Natural killer cell treated with Interleukin-12 subunit alpha and Interleukin-12 subunit beta and Interleukin-15 and Interleukin-18, amount 100 ng/mL, for 72 hours (primary cell): ENCODE data around the gene RAET1L. TPM values are rescaled to one million over a fixed set of nuclear protein-coding genes. Genes with fewer than 3 reads are reported as not detected.
A peak's percentile ranks its signal among the peaks of the same experiment; 100 is the strongest.
"Not testable (repeated sequence)": the region's sequence is repeated elsewhere in the genome, so short reads cannot be mapped to it uniquely, and the experiment has no call there.

Experiments used
- ATAC-seq, 2 donors: fragments of 150-1000 bp; cut with Tn5 transposase in 1 of 2; sonication (Bioruptor Pico), chemical (Tn5 transposase) in 1 of 2; 2 replicates each; pipeline ENCODE4 v1.10.0; 2021
- DNase-seq: peaks from one replicate; pipeline ENCODE4 v3.0.0; 2022; ENCODE audit warnings: low spot score
- H3K27ac Mint-ChIP-seq, 2 donors: 1 replicate in 1 of 2; 2 replicates in 1 of 2; pipeline ENCODE4 v1.8.0; 2022; ENCODE audit warnings: mixed read lengths in 2 of 2, mild to moderate bottlenecking in 1 of 2, moderate library complexity in 1 of 2
- H3K27me3 Mint-ChIP-seq, 2 donors: 1 replicate in 1 of 2; 2 replicates in 1 of 2; pipeline ENCODE4 v1.8.0; 2022; ENCODE audit warnings: mixed read lengths in 2 of 2
- H3K36me3 Mint-ChIP-seq: one replicate; pipeline ENCODE4 v1.8.0; 2022; ENCODE audit warnings: mixed read lengths
- H3K4me1 Mint-ChIP-seq, 2 donors: 1 replicate in 1 of 2; 2 replicates in 1 of 2; pipeline ENCODE4 v1.8.0; 2022; ENCODE audit warnings: low read depth in 2 of 2, mixed read lengths in 2 of 2, mild to moderate bottlenecking in 1 of 2
- H3K4me3 Mint-ChIP-seq: one replicate; pipeline ENCODE4 v1.8.0; 2022; ENCODE audit warnings: mixed read lengths
- H3K9me3 Mint-ChIP-seq: 2 replicates; pipeline ENCODE4 v1.8.0; 2022; ENCODE audit warnings: mixed read lengths
- total RNA-seq, 2 donors: library from RNA; stranded (reverse); gene quantifications; one replicate each; pipeline ENCODE4 v1.2.3, GENCODE V29; 2022

The RAET1L gene
- total RNA-seq, 2 donors from 2014 or later = not detected

- peaks cover 10% of the 10 kb centered on the region for H3K36me3 Mint-ChIP-seq
- ATAC-seq = no peak
- peaks cover 24% of the 10 kb centered on the region in 2 donors for H3K4me1 Mint-ChIP-seq
- no peak overlapping the region for H3K27ac Mint-ChIP-seq
- H3K4me3 Mint-ChIP-seq = no peak overlapping the region
- peaks cover 66 to 91% of the 10 kb centered on the region in 2 donors for H3K27me3 Mint-ChIP-seq
- DNase-seq = no peak
- peaks cover 4% of the 10 kb centered on the region for H3K9me3 Mint-ChIP-seq
Measured at GRCh38 chr6:149987602-149988107, 37.7 kb downstream of the RAET1L start.

DNA sequence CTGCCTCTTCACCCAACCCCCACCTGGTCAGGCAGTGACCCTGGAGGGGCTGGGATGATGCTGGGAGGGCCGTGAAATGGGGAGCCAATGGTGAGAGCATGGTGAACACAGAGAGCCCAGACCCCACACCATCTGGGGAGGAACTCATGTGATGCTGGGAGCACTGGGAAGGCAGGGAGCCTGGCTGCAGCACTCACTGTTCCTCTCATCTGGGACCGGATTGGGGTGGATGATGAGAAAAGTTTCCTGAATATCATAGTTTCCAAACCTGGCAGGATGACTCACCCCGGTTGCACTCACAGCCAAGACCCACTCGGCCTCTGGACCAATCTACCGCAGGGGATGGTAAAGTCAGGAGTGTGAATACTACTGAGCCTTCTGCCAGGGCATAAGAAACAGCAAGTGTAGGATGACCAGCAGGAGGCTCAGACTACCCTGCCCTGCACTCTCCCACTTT, 39.8 kb downstream of the RAET1L start:
- DNase-seq = no peak
- Mint-ChIP-seq H3K36me3 (peaks cover 10% of the 10 kb centered on the region), H3K27me3 (peaks cover 66 to 90% of the 10 kb centered on the region in 2 donors), H3K9me3 (peaks cover 4% of the 10 kb centered on the region), H3K4me3 (no peak overlapping the region), H3K27ac (no peak overlapping the region), H3K4me1 (peaks cover 18 to 20% of the 10 kb centered on the region in 2 donors)
- ATAC-seq = no peak

DNA sequence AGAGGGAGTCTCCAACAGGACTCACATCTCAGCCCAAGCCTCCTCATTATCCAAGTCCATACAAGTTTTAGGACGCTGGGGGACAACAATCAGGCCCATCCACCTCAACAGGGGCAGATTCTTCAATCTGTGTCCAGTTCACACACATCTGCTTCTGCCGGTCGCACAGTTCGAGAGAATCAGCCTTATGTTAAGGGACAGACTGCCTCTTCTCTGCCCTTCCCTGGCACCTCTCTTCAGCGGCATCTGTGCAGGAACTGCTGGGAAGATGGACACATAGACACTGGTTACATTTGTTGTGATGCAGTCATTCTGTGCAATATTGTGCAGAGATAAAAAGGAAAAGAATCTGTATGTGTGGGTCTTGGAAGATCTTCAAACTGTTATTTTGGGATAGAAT, 40.6 kb downstream of the RAET1L start:
- Mint-ChIP-seq H3K4me3 (no peak overlapping the region), H3K27me3 (peaks cover 59 to 90% of the 10 kb centered on the region in 2 donors), H3K4me1 (peaks cover 11 to 14% of the 10 kb centered on the region in 2 donors), H3K9me3 (peaks cover 4% of the 10 kb centered on the region), H3K36me3 (peaks cover 10% of the 10 kb centered on the region), H3K27ac (no peak overlapping the region)
- DNase-seq = no peak
- no peak for ATAC-seq

GRCh38 chr6:149983145-149983544, 42.2 kb downstream of the RAET1L start:
- Mint-ChIP-seq H3K27ac (no peak overlapping the region), H3K4me3 (no peak overlapping the region), H3K9me3 (peaks cover under 1% of the 10 kb centered on the region), H3K36me3 (peaks cover 7% of the 10 kb centered on the region), H3K27me3 (peaks cover 58 to 90% of the 10 kb centered on the region in 2 donors), H3K4me1 (peaks cover 7 to 11% of the 10 kb centered on the region in 2 donors)
- ATAC-seq = no peak
- no peak for DNase-seq

DNA sequence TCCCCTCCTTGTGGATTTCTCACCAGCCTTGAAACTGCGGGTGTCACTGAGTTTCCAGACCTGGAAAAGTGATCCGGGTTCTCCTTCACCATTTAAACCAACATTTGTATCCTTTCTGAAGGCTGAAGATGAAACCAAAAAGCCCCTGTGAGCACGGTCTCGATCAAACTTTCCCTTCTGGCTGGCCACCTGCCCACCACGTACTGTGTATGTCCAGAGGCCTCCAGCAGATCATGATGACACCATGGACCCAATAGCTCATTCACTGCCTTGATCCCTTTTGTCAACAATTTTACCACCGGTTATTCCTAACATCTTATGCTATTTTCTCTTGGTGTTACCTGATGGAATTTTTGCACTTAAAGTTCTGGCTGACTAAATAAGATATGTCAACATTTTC, 46.0 kb downstream of the RAET1L start:
- no peak for ATAC-seq
- no peaks in the 10 kb centered on the region for H3K9me3 Mint-ChIP-seq
- H3K4me1 Mint-ChIP-seq = peaks cover 7 to 10% of the 10 kb centered on the region in 2 donors
- no peak overlapping the region for H3K4me3 Mint-ChIP-seq
- no peak overlapping the region for H3K27ac Mint-ChIP-seq
- peaks cover 2% of the 10 kb centered on the region for H3K36me3 Mint-ChIP-seq
- DNase-seq = no peak
- peaks cover 64 to 94% of the 10 kb centered on the region in 2 donors for H3K27me3 Mint-ChIP-seq

DNA sequence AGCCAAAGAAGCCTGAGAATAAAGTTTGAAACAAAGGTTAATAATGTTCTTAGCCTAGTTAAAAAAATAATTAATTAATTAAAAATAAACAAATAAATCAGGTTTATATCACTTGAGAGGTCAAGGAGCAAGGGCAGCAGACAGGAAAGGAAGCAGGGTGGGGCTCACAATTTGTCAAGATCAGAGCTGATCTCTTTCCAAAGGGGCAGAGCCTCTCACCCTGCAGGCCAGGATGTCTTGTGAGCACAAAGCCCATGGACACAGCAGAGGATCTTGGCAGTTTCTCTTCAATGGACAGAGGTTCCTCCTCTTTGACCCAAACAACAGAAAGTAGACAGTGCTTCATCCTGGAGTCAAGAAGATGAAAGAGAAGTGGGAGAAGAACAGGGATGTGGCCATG, 46.7 kb downstream of the RAET1L start:
- Mint-ChIP-seq H3K9me3 (no peaks in the 10 kb centered on the region), H3K27me3 (peaks cover 67 to 94% of the 10 kb centered on the region in 2 donors)

GRCh38 chr6:149977221-149977620, 48.1 kb downstream of the RAET1L start:
- ATAC-seq (peak in 1 of 2 donors; percentile 24), DNase-seq (no peak)
- Mint-ChIP-seq H3K4me1 (peaks cover 7 to 10% of the 10 kb centered on the region in 2 donors), H3K9me3 (no peaks in the 10 kb centered on the region), H3K4me3 (no peak overlapping the region), H3K27ac (no peak overlapping the region), H3K36me3 (no peaks in the 10 kb centered on the region), H3K27me3 (peaks cover 64 to 91% of the 10 kb centered on the region in 2 donors)

More for the DNA sequence above, 46.7 kb downstream of the RAET1L start:
- Mint-ChIP-seq H3K4me1 (peaks cover 7 to 10% of the 10 kb centered on the region in 2 donors), H3K36me3 (no peaks in the 10 kb centered on the region), H3K4me3 (no peak overlapping the region), H3K27ac (no peak overlapping the region)
- no peak for DNase-seq
- ATAC-seq = no peak

DNA sequence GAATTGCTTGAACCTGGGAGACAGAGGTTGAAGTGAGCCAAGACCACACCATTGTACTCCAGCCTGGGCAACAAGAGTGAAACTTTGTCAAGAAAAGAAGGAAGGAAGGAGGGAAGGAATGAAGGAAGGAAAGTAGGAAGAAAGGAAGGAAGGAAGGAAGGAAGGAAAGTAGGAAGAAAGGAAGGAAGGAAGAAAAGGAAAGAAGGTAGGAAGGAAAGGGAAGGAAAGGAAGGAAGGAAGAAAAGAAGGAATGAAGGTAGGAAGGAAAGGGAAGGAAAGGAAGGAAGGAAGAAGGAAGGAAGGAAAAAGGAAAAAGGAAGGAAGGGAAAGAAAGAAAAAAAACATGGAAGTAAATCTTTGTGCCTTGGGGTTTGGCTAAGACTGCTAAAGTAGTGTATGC, 49.9 kb downstream of the RAET1L start:
- peaks cover 0 to 2% of the 10 kb centered on the region in 2 donors for H3K4me1 Mint-ChIP-seq
- no peak for ATAC-seq
- no peak for DNase-seq

DNA sequence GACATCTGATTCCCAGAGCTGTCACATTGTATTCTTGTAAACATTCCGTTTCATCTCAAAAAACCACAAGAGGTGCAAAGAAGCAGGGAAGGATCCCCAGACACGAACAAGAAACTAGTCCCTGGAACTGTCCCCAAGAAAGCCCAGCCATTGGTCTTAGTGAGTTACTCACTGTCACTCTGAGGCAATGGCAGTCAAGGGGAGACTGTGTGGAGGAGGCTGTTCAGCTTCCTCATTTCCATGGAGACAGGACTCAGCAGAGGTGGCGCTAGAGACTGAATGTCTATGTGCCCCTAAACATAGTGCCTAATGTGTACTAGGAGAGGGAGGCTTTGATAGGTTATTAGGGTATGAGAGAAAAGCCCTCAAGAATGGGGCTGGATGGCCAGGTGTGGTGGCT, 50.5 kb downstream of the RAET1L start:
- no peak for DNase-seq
- Mint-ChIP-seq H3K27ac (no peak overlapping the region), H3K4me1 (peaks cover 0 to 2% of the 10 kb centered on the region in 2 donors), H3K27me3 (peaks cover 60 to 78% of the 10 kb centered on the region in 2 donors), H3K4me3 (no peak overlapping the region), H3K36me3 (no peaks in the 10 kb centered on the region), H3K9me3 (no peaks in the 10 kb centered on the region)
- ATAC-seq = no peak

More for the DNA sequence above, 49.9 kb downstream of the RAET1L start:
- peaks cover 55 to 78% of the 10 kb centered on the region in 2 donors for H3K27me3 Mint-ChIP-seq
- no peak overlapping the region for H3K27ac Mint-ChIP-seq
- H3K36me3 Mint-ChIP-seq = no peaks in the 10 kb centered on the region
- no peak overlapping the region for H3K4me3 Mint-ChIP-seq
- H3K9me3 Mint-ChIP-seq = no peaks in the 10 kb centered on the region

GRCh38 chr6:149974394-149974793, 50.9 kb downstream of the RAET1L start:
- not testable (repeated sequence) for H3K4me3 Mint-ChIP-seq, H3K27ac Mint-ChIP-seq, H3K9me3 Mint-ChIP-seq, H3K36me3 Mint-ChIP-seq, H3K4me1 Mint-ChIP-seq, DNase-seq
- H3K27me3 Mint-ChIP-seq = peaks cover 63 to 78% of the 10 kb centered on the region in 2 donors
- peak in 1 of 2 donors; percentile 36 for ATAC-seq

DNA sequence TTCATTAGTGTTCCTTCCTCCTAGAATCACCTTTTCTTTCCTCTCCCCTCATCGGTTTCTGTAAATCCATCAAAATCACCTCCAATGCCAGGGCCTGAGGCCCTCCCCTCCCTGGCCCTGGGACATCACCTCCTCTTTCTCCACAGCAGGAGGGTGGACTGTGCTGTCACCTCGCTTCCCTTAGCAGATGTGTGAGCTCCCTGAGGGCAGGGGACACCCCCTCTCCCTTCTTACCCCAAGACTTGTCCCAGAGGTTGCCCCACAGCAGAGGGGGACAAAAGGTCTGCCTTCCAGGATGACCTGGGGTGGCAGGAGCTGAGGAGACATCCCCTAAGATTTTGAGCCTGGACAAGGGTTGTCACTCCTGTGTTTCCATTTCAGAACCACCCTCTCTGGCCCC, 55.7 kb downstream of the RAET1L start:
- Mint-ChIP-seq H3K4me1 (peaks cover 15 to 17% of the 10 kb centered on the region in 2 donors), H3K27ac (no peak overlapping the region), H3K27me3 (peaks cover 56 to 76% of the 10 kb centered on the region in 2 donors), H3K36me3 (no peaks in the 10 kb centered on the region), H3K9me3 (no peaks in the 10 kb centered on the region), H3K4me3 (no peak overlapping the region)
- no peak for DNase-seq
- ATAC-seq = no peak

DNA sequence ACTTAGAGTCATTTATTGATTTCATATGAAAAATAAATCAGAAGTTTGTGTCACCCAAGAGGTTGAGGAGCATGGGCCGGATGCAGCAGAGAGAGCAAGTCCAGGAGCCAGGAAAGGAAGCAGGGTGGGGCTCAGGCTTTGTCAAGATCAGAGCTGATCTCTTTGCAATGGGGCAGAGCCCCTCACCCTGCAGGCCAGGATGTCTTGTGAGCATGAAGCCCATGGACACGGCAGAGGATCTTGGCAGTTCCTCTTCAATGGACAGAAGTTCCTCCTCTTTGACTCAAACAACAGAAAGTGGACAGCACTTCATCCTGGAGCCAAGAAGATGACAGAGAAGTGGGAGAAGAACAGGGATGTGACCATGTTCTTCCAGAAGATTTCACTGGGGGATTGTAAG, 56.4 kb downstream of the RAET1L start:
- Mint-ChIP-seq H3K27me3 (peaks cover 53 to 75% of the 10 kb centered on the region in 2 donors), H3K4me1 (peaks cover 20% of the 10 kb centered on the region in 2 donors)
- not testable (repeated sequence) for H3K27ac Mint-ChIP-seq, H3K9me3 Mint-ChIP-seq, H3K36me3 Mint-ChIP-seq, ATAC-seq, DNase-seq, H3K4me3 Mint-ChIP-seq
